Neural progenitor cell (in vitro differentiated cells): ENCODE measurements around the gene CUTA. TPM values are rescaled to one million over a fixed set of nuclear protein-coding genes. Genes with fewer than 3 reads are reported as not detected.

Experiments
- DNase-seq: peaks from one replicate; pipeline ENCODE4 v3.0.0-alpha.2; 2016; ENCODE audit warnings: low spot score
- H2AFZ ChIP-seq: fragments of 200-600 bp; sonication (generic); replicated peaks from 2 replicates; pipeline ENCODE4 v1.6.1; 2016; ENCODE audit warnings: antibody characterized with exemption
- H3F3A ChIP-seq: fragments of 200-600 bp; sonication (generic); 2 replicates; pipeline ENCODE4 v1.6.1; 2016; ENCODE audit warnings: antibody characterized with exemption, low read depth
- H3K27ac ChIP-seq: fragments of 200-600 bp; sonication (generic); 2 replicates; pipeline ENCODE4 v1.5.1; 2016; ENCODE audit warnings: mild to moderate bottlenecking
- H3K27me3 ChIP-seq: fragments of 200-600 bp; sonication (generic); 2 replicates; pipeline ENCODE4 v1.6.1; 2016; ENCODE audit warnings: mild to moderate bottlenecking, moderate library complexity
- H3K36me3 ChIP-seq: fragments of 200-600 bp; sonication (generic); 2 replicates; pipeline ENCODE4 v1.5.1; 2016
- H3K4me1 ChIP-seq: fragments of 200-600 bp; sonication (generic); 2 replicates; pipeline ENCODE4 v1.6.1; 2016; ENCODE audit warnings: mixed run types
- H3K4me2 ChIP-seq: fragments of 200-600 bp; sonication (generic); 2 replicates; pipeline ENCODE4 v1.6.1; 2016
- H3K4me3 ChIP-seq: fragments of 200-600 bp; sonication (generic); 2 replicates; pipeline ENCODE4 v1.5.1; 2016
- H3K79me2 ChIP-seq: fragments of 200-600 bp; sonication (generic); 2 replicates; pipeline ENCODE4 v1.6.1; 2016; ENCODE audit warnings: low read depth
- H3K9ac ChIP-seq: fragments of 200-600 bp; sonication (generic); 2 replicates; pipeline ENCODE4 v1.6.1; 2016
- H3K9me3 ChIP-seq: fragments of 200-600 bp; sonication (generic); 2 replicates; pipeline ENCODE4 v1.5.1; 2016; ENCODE audit warnings: low read depth
- H4K20me1 ChIP-seq: fragments of 200-600 bp; sonication (generic); 2 replicates; pipeline ENCODE4 v1.6.1; 2016; ENCODE audit warnings: low read depth
- H3K27ac Mint-ChIP-seq: 3 replicates; pipeline ENCODE4 v1.8.0; 2021; ENCODE audit warnings: mixed read lengths
- H3K27me3 Mint-ChIP-seq: 2 replicates; pipeline ENCODE4 v1.8.0; 2022; ENCODE audit warnings: low read depth, mild to moderate bottlenecking, inconsistent platforms, moderate library complexity, mixed read lengths; ENCODE audit not compliant: insufficient read depth
- H3K36me3 Mint-ChIP-seq: 3 replicates; pipeline ENCODE4 v1.8.0; 2021; ENCODE audit warnings: mixed read lengths
- H3K4me1 Mint-ChIP-seq: 3 replicates; pipeline ENCODE4 v1.8.0; 2021; ENCODE audit warnings: mixed read lengths
- H3K4me3 Mint-ChIP-seq: 3 replicates; pipeline ENCODE4 v1.8.0; 2021; ENCODE audit warnings: mild to moderate bottlenecking, moderate library complexity, mixed read lengths
- H3K9me3 Mint-ChIP-seq: 3 replicates; pipeline ENCODE4 v1.8.0; 2020; ENCODE audit warnings: mixed read lengths
- CTCF ChIP-seq: fragments of 200-600 bp; sonication (generic); IDR thresholded peaks from 2 replicates; pipeline ENCODE4 v1.5.1; 2017; ENCODE audit warnings: antibody characterized with exemption, mild to moderate bottlenecking
- EZH2 ChIP-seq: fragments of 200-600 bp; sonication (generic); IDR thresholded peaks from 2 replicates; pipeline ENCODE4 v1.6.1; 2017; ENCODE audit warnings: antibody characterized with exemption, mild to moderate bottlenecking, moderate library complexity
- EZH2phosphoT487 ChIP-seq: fragments of 200-600 bp; sonication (generic); IDR thresholded peaks from 2 replicates; pipeline ENCODE4 v1.6.1; 2017; ENCODE audit warnings: antibody characterized with exemption
- total RNA-seq: library from RNA; depleted of rRNA; stranded (reverse); fragments of >200 nt; gene quantifications from 2 replicates; pipeline ENCODE4 v1.2.3, GENCODE V29; 2015; ENCODE audit warnings: low replicate concordance

CUTA gene
- total RNA-seq, 1 donor from 2014 or later = 118 TPM

- H3K4me3 Mint-ChIP-seq = peak overlapping the region; percentile 94
- DNase-seq = no peak
- Histone ChIP-seq H3K4me3 (peak overlapping the region; percentile 52), H3K27me3 (no peaks in the 10 kb centered on the region), H3K9me3 (no peaks in the 10 kb centered on the region), H4K20me1 (peaks cover 49% of the 10 kb centered on the region), H3K4me2 (peak overlapping the region; percentile 97), H3K9ac (no peak overlapping the region), H3K79me2 (peaks cover 94% of the 10 kb centered on the region), H3K36me3 (peaks cover 11% of the 10 kb centered on the region), H3K27ac (peak overlapping the region; percentile 82), H3K4me1 (peaks cover 59% of the 10 kb centered on the region), H3F3A (peaks cover 56% of the 10 kb centered on the region), H2AFZ (no peak overlapping the region)
- H3K4me1 Mint-ChIP-seq = peaks cover 64% of the 10 kb centered on the region
- no peaks in the 10 kb centered on the region for H3K9me3 Mint-ChIP-seq
- peaks cover 8% of the 10 kb centered on the region for H3K27me3 Mint-ChIP-seq
- TF ChIP-seq EZH2 (no peak), CTCF (no peak), EZH2phosphoT487 (no peak)
- peak overlapping the region; percentile 81 for H3K27ac Mint-ChIP-seq
- peaks cover 26% of the 10 kb centered on the region for H3K36me3 Mint-ChIP-seq
Measured at GRCh38 chr6:33432546-33432945, 14.6 kb upstream of the CUTA start.

- peaks cover 60% of the 10 kb centered on the region for H3F3A ChIP-seq
- H3K27ac ChIP-seq = peak overlapping the region; percentile 82
- H3K4me1 Mint-ChIP-seq = peaks cover 69% of the 10 kb centered on the region
- H3K4me1 ChIP-seq = peaks cover 64% of the 10 kb centered on the region
- peak overlapping the region; percentile 42 for H3K9ac ChIP-seq
- DNase-seq = peak; percentile 25
- TF ChIP-seq CTCF = no peak
- no peak for TF ChIP-seq EZH2
- TF ChIP-seq EZH2phosphoT487 = no peak
- peak overlapping the region; percentile 97 for H3K4me2 ChIP-seq
- H3K4me3 ChIP-seq = peak overlapping the region; percentile 52
- peaks cover 8% of the 10 kb centered on the region for H3K27me3 Mint-ChIP-seq
- H3K27me3 ChIP-seq = no peaks in the 10 kb centered on the region
- H4K20me1 ChIP-seq = peaks cover 55% of the 10 kb centered on the region
- peaks cover 10% of the 10 kb centered on the region for H3K36me3 ChIP-seq
- H3K4me3 Mint-ChIP-seq = peak overlapping the region; percentile 94
- H3K9me3 ChIP-seq = no peaks in the 10 kb centered on the region
- H3K36me3 Mint-ChIP-seq = peaks cover 22% of the 10 kb centered on the region
- no peak overlapping the region for H2AFZ ChIP-seq
- peaks cover 95% of the 10 kb centered on the region for H3K79me2 ChIP-seq
- peak overlapping the region; percentile 81 for H3K27ac Mint-ChIP-seq
- H3K9me3 Mint-ChIP-seq = no peaks in the 10 kb centered on the region
Measured at GRCh38 chr6:33431880-33432541, 14.1 kb upstream of the CUTA start.

- peak overlapping the region; percentile 97 for H3K4me2 ChIP-seq
- peaks cover 63% of the 10 kb centered on the region for H4K20me1 ChIP-seq
- H3K27me3 ChIP-seq = no peaks in the 10 kb centered on the region
- Mint-ChIP-seq H3K4me1 (peaks cover 75% of the 10 kb centered on the region), H3K27me3 (peaks cover 8% of the 10 kb centered on the region), H3K9me3 (no peaks in the 10 kb centered on the region), H3K27ac (no peak overlapping the region), H3K36me3 (peaks cover 16% of the 10 kb centered on the region), H3K4me3 (peak overlapping the region; percentile 94)
- H3K9me3 ChIP-seq = no peaks in the 10 kb centered on the region
- H2AFZ ChIP-seq = no peak overlapping the region
- peak overlapping the region; percentile 52 for H3K4me3 ChIP-seq
- peaks cover 66% of the 10 kb centered on the region for H3K4me1 ChIP-seq
- H3F3A ChIP-seq = peaks cover 65% of the 10 kb centered on the region
- TF ChIP-seq CTCF (no peak), EZH2phosphoT487 (no peak), EZH2 (no peak)
- H3K79me2 ChIP-seq = peaks cover 95% of the 10 kb centered on the region
- H3K36me3 ChIP-seq = peaks cover 4% of the 10 kb centered on the region
- DNase-seq = peak; percentile 92
- peak overlapping the region; percentile 82 for H3K27ac ChIP-seq
- peak overlapping the region; percentile 42 for H3K9ac ChIP-seq
Measured at GRCh38 chr6:33430991-33431879, 13.3 kb upstream of the CUTA start.
